Prostate gland (tissue), 2 donors: Measurements from ENCODE around the gene PDSS2. TPM values are rescaled to one million over a fixed set of nuclear protein-coding genes. Genes with fewer than 3 reads are reported as not detected.
"Not testable (repeated sequence)": the region's sequence is repeated elsewhere in the genome, so short reads cannot be mapped to it uniquely, and the experiment has no call there.

Experiments
- DNase-seq: peaks from one replicate; pipeline ENCODE4 v3.0.0-alpha.2; 2019; ENCODE audit warnings: low spot score
- H3K27ac ChIP-seq, 2 donors: fragments of 200-600 bp; sonication (generic); 2 replicates each; pipeline ENCODE4 v1.5.1; 2017 to 2019
- H3K27me3 ChIP-seq: fragments of 200-600 bp; sonication (generic); replicated peaks from 2 replicates; pipeline ENCODE4 v1.5.1; 2019; ENCODE audit not compliant: insufficient read depth
- H3K36me3 ChIP-seq, 2 donors: fragments of 200-600 bp; sonication (generic); 1 replicate in 1 of 2; 2 replicates in 1 of 2; pipeline versions ENCODE4 v1.5.1 to v1.8.1; 2017 to 2019
- H3K4me1 ChIP-seq: fragments of 200-600 bp; sonication (generic); replicated peaks from 2 replicates; pipeline ENCODE4 v1.5.1; 2019
- H3K4me3 ChIP-seq, 2 donors: fragments of 200-600 bp; sonication (generic); 2 replicates each; pipeline ENCODE4 v1.5.1; 2017 to 2019
- H3K9me3 ChIP-seq: fragments of 200-600 bp; sonication (generic); 2 replicates; pipeline ENCODE4 v1.5.1; 2017
- CTCF ChIP-seq, 4 experiments: fragments of 200-600 bp in 2 of 4; fragments of 450-650 bp in 2 of 4; sonication (generic) in 2 of 4; IDR thresholded peaks; 1 replicate in 3 of 4; 2 replicates in 1 of 4; pipeline ENCODE4 v1.5.1; 2016 to 2019; ENCODE audit warnings: antibody characterized with exemption in 4 of 4, mild to moderate bottlenecking in 2 of 4, moderate library complexity in 2 of 4
- POLR2A ChIP-seq: fragments of 450-650 bp; IDR thresholded peaks from one replicate; pipeline ENCODE4 v1.6.1; 2016; ENCODE audit warnings: antibody characterized with exemption, mild to moderate bottlenecking
- POLR2AphosphoS5 ChIP-seq: sonication (generic); formaldehyde crosslinking; IDR thresholded peaks from one replicate; pipeline ENCODE4 v1.6.1; 2017; ENCODE audit warnings: antibody characterized with exemption
- WGBS: methylation state at CpG from one replicate; pipeline ENCODE4 v1.1.5; 2018; 5-methylcytosine and 5-hydroxymethylcytosine counted together
- intact Hi-C: fragments of 100-400 bp; cut with DNase I; formaldehyde crosslinking; loops from one replicate; pipeline ENCODE4 v1.14.2; 2022
- total RNA-seq, 2 donors: library from RNA; depleted of rRNA; stranded (reverse); fragments of >200 nt; gene quantifications; one replicate each; pipeline ENCODE4 v1.1.0, GENCODE V29; 2016

Gene PDSS2
- total RNA-seq, 2 donors from 2014 or later, result 12.7 to 35.3 TPM

GRCh38 chr6:107305391-107305790 is 154.0 kb downstream of the PDSS2 start:
- TF ChIP-seq CTCF (IDR thresholded peaks at IDR 0.05), result no peak
- TF ChIP-seq POLR2A, result no peak
- no peak for TF ChIP-seq POLR2AphosphoS5
- Histone ChIP-seq H3K4me1 (no peaks in the 10 kb centered on the region), H3K27ac (no peak overlapping the region), H3K27me3 (no peaks in the 10 kb centered on the region), H3K36me3 (no peaks in the 10 kb centered on the region), H3K9me3 (no peaks in the 10 kb centered on the region), H3K4me3 (no peak overlapping the region)
- intact Hi-C loops, result no loop called here
- 97% methylated on average over 2 of the region's 2 CpGs for WGBS
- DNase-seq, result no peak

- Histone ChIP-seq H3K9me3 (no peaks in the 10 kb centered on the region), H3K4me3 (no peak overlapping the region), H3K4me1 (no peaks in the 10 kb centered on the region), H3K27ac (no peak overlapping the region), H3K27me3 (no peaks in the 10 kb centered on the region), H3K36me3 (no peaks in the 10 kb centered on the region)
- no peak for DNase-seq
- intact Hi-C loops, result no loop called here
- WGBS, result 87% methylated on average over 5 of the region's 5 CpGs
- TF ChIP-seq CTCF (IDR thresholded peaks at IDR 0.05) (no peak), POLR2A (no peak), POLR2AphosphoS5 (no peak)
Measured at GRCh38 chr6:107304421-107305025, 154.8 kb downstream of the PDSS2 start.

- H3K4me1 ChIP-seq, result no peaks in the 10 kb centered on the region
- no peaks in the 10 kb centered on the region for H3K36me3 ChIP-seq
- 92% methylated on average over 4 of the region's 4 CpGs for WGBS
- intact Hi-C loops, result no loop called here
- H3K27me3 ChIP-seq, result no peaks in the 10 kb centered on the region
- no peak overlapping the region for H3K27ac ChIP-seq
- H3K4me3 ChIP-seq, result no peak overlapping the region
- no peak for DNase-seq
- TF ChIP-seq CTCF (IDR thresholded peaks at IDR 0.05) (no peak), POLR2AphosphoS5 (no peak), POLR2A (no peak)
- H3K9me3 ChIP-seq, result no peaks in the 10 kb centered on the region
Measured at GRCh38 chr6:107293350-107293749, 166.0 kb downstream of the PDSS2 start.

- 86% methylated on average over 6 of the region's 6 CpGs for WGBS
- Histone ChIP-seq H3K36me3 (no peaks in the 10 kb centered on the region), H3K27ac (no peak overlapping the region), H3K9me3 (no peaks in the 10 kb centered on the region), H3K4me3 (no peak overlapping the region), H3K27me3 (no peaks in the 10 kb centered on the region), H3K4me1 (no peaks in the 10 kb centered on the region)
- intact Hi-C loops, result no loop called here
- no peak for DNase-seq
- TF ChIP-seq POLR2AphosphoS5, result no peak
- TF ChIP-seq CTCF (IDR thresholded peaks at IDR 0.05), result no peak
- no peak for TF ChIP-seq POLR2A
Measured at GRCh38 chr6:107292715-107293271, 166.6 kb downstream of the PDSS2 start.

GRCh38 chr6:107290491-107290890 is 168.9 kb downstream of the PDSS2 start:
- no peaks in the 10 kb centered on the region for H3K27me3 ChIP-seq
- TF ChIP-seq CTCF (IDR thresholded peaks at IDR 0.05) (no peak), POLR2A (no peak)
- no peaks in the 10 kb centered on the region for H3K9me3 ChIP-seq
- H3K27ac ChIP-seq, result no peak overlapping the region
- no peaks in the 10 kb centered on the region for H3K36me3 ChIP-seq
- WGBS, result 90% methylated on average over 3 of the region's 3 CpGs
- H3K4me3 ChIP-seq, result no peak overlapping the region
- H3K4me1 ChIP-seq, result no peaks in the 10 kb centered on the region
- DNase-seq, result no peak
- intact Hi-C loops, result no loop called here

- H3K27ac ChIP-seq, intact Hi-C loops, H3K9me3 ChIP-seq, H3K4me1 ChIP-seq, H3K4me3 ChIP-seq, DNase-seq, H3K27me3 ChIP-seq, H3K36me3 ChIP-seq: not testable (repeated sequence)
- WGBS, result 95% methylated on average over 9 of the region's 9 CpGs
Measured at GRCh38 chr6:107289258-107289657, 170.1 kb downstream of the PDSS2 start.

- H3K4me3 ChIP-seq, DNase-seq, H3K36me3 ChIP-seq, intact Hi-C loops, H3K9me3 ChIP-seq, H3K4me1 ChIP-seq, H3K27ac ChIP-seq, H3K27me3 ChIP-seq: not testable (repeated sequence)
- WGBS, result 96% methylated on average over 6 of the region's 6 CpGs
Measured at GRCh38 chr6:107285683-107286082, 173.7 kb downstream of the PDSS2 start.
